ENCODE results near the gene PLXNA2.

Gene PLXNA2

DNA sequence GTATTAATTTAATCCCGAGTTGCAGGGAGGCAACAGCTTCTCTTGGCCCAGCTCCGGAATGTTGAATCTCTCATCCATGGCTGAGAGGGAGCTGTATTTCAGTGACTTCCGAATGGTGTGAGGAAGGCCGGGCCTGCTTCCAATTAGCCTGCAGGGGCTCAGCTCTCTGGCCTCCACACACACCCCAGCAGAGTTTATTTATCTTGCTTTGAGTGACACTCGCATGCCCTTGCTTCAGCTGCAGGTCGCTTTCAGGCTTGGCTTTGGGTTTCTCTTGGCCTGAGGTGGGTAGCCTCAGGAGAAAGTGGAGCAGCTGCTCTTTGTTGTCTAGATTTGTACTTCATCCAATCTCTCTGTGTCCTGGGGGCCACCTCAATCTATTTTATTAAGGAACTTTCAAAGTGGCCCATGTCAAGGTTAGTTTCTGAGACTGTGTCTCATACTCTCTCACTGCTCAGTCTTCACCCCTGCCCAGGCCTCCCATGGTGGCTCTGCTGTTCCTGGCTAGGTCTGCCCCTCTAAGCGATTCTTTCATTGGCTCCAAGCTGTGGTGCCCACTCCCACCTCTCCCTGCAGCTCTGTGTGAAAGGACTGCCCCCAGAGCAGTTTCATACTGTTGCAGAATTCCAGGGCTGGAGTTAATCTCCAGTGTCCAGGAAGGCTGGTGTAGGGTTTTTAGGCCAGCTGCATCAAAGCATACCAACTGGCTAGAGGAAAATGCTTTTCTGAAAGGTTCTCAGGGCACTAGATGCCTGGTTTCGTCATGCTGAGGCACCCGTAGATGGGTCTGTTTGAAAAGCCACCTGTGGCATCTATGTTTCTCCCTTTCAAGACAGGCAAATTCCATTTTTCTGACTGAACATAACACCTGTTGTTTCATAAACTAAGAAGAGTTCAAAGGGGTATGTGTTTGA, 153.5 kb downstream of the PLXNA2 start:
- Histone ChIP-seq H3K4me3 (ENCODE audit: low read depth in 1 of 5, low read length in 5 of 5) (no peak overlapping the region), H3K9me3 (ENCODE audit: control insufficient read depth in 5 of 5, low read length in 5 of 5) (no peaks in the 10 kb centered on the region), H3K9ac (ENCODE audit: low read length in 5 of 5) (peak overlapping the region in 1 of 5 donors; percentile 5), H3K27ac (ENCODE audit: low read depth, low read length) (no peak overlapping the region), H3K4me1 (ENCODE audit: control insufficient read depth in 5 of 5, insufficient read depth in 5 of 5, low read length in 5 of 5) (peaks cover 0 to 35% (median 30%) of the 10 kb centered on the region in 5 donors), H3K27me3 (ENCODE audit: control insufficient read depth in 5 of 5, insufficient read depth in 4 of 5, low read length in 5 of 5) (no peaks in the 10 kb centered on the region), H3K36me3 (ENCODE audit: control insufficient read depth in 5 of 5, insufficient read depth in 5 of 5, low read length in 5 of 5) (peaks cover 9 to 45% (median 27%) of the 10 kb centered on the region in 5 donors)

GRCh38 chr1:208089761-208090370, 154.3 kb downstream of the PLXNA2 start:
- no peak overlapping the region for H3K27ac ChIP-seq (ENCODE audit: low read depth, low read length)
- H3K4me3 ChIP-seq (ENCODE audit: low read depth in 1 of 5, low read length in 5 of 5) = no peak overlapping the region
- H3K27me3 ChIP-seq (ENCODE audit: control insufficient read depth in 5 of 5, insufficient read depth in 4 of 5, low read length in 5 of 5) = no peaks in the 10 kb centered on the region
- H3K9me3 ChIP-seq (ENCODE audit: control insufficient read depth in 5 of 5, low read length in 5 of 5) = no peaks in the 10 kb centered on the region
- H3K4me1 ChIP-seq (ENCODE audit: control insufficient read depth in 5 of 5, insufficient read depth in 5 of 5, low read length in 5 of 5) = peaks cover 0 to 41% (median 34%) of the 10 kb centered on the region in 5 donors
- H3K36me3 ChIP-seq (ENCODE audit: control insufficient read depth in 5 of 5, insufficient read depth in 5 of 5, low read length in 5 of 5) = peaks cover 9 to 42% (median 22%) of the 10 kb centered on the region in 5 donors
- peak overlapping the region in 1 of 5 donors; percentile 5 for H3K9ac ChIP-seq (ENCODE audit: low read length in 5 of 5)

DNA sequence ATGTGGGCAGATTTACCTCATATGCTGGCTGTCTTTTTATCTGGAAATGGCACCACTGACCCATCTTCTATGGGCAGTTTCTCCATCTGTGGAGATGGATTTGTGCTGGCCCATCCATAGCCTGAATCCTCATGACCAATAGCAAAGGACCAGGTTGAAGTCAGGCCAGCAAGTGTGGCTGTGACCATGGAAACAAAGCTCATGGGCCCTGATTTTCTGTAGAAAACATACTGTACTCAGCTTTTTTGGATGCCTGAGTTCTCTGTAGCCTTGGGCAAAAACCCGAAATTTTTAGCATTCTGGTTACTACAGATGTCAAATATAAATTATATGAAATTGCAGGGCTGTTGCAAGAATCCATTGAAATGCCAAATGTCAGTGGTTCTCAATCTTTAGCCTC, 155.0 kb downstream of the PLXNA2 start:
- Histone ChIP-seq H3K9ac (ENCODE audit: low read length in 5 of 5) (no peak overlapping the region), H3K4me3 (ENCODE audit: low read depth in 1 of 5, low read length in 5 of 5) (no peak overlapping the region), H3K27ac (ENCODE audit: low read depth, low read length) (no peak overlapping the region), H3K36me3 (ENCODE audit: control insufficient read depth in 5 of 5, insufficient read depth in 5 of 5, low read length in 5 of 5) (peaks cover 9 to 46% (median 24%) of the 10 kb centered on the region in 5 donors), H3K4me1 (ENCODE audit: control insufficient read depth in 5 of 5, insufficient read depth in 5 of 5, low read length in 5 of 5) (peaks cover 0 to 41% (median 34%) of the 10 kb centered on the region in 5 donors), H3K9me3 (ENCODE audit: control insufficient read depth in 5 of 5, low read length in 5 of 5) (no peaks in the 10 kb centered on the region), H3K27me3 (ENCODE audit: control insufficient read depth in 5 of 5, insufficient read depth in 4 of 5, low read length in 5 of 5) (no peaks in the 10 kb centered on the region)

DNA sequence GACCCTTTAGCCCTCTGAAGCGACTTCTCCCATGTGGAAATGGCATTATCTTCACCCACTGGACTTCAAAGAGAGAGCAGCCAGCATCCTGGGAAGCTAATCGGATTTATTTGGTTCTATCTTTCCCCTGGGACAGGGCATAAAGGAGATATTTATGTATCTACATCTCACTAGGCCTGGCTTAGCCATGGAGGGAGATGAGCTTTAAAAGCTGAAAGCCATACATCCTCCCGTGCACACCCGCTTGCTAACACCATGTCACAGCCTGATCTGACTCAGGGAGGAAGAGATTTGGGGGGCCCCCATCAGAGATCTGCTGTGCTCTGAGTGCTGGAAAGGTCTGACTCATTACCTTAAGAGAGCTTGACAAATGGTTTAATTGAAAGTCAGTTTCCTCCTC, 155.9 kb downstream of the PLXNA2 start:
- Histone ChIP-seq H3K27me3 (ENCODE audit: control insufficient read depth in 5 of 5, insufficient read depth in 4 of 5, low read length in 5 of 5) (no peaks in the 10 kb centered on the region), H3K4me3 (ENCODE audit: low read depth in 1 of 5, low read length in 5 of 5) (no peak overlapping the region), H3K36me3 (ENCODE audit: control insufficient read depth in 5 of 5, insufficient read depth in 5 of 5, low read length in 5 of 5) (peaks cover 9 to 47% (median 29%) of the 10 kb centered on the region in 5 donors), H3K4me1 (ENCODE audit: control insufficient read depth in 5 of 5, insufficient read depth in 5 of 5, low read length in 5 of 5) (peaks cover 0 to 41% (median 34%) of the 10 kb centered on the region in 5 donors), H3K27ac (ENCODE audit: low read depth, low read length) (no peak overlapping the region), H3K9me3 (ENCODE audit: control insufficient read depth in 5 of 5, low read length in 5 of 5) (no peaks in the 10 kb centered on the region), H3K9ac (ENCODE audit: low read length in 5 of 5) (no peak overlapping the region)

GRCh38 chr1:208085655-208086515, 158.3 kb downstream of the PLXNA2 start:
- Histone ChIP-seq H3K27me3 (ENCODE audit: control insufficient read depth in 5 of 5, insufficient read depth in 4 of 5, low read length in 5 of 5) (no peaks in the 10 kb centered on the region), H3K36me3 (ENCODE audit: control insufficient read depth in 5 of 5, insufficient read depth in 5 of 5, low read length in 5 of 5) (peaks cover 0 to 47% (median 34%) of the 10 kb centered on the region in 5 donors), H3K4me1 (ENCODE audit: control insufficient read depth in 5 of 5, insufficient read depth in 5 of 5, low read length in 5 of 5) (peaks cover 0 to 41% (median 33%) of the 10 kb centered on the region in 5 donors), H3K9ac (ENCODE audit: low read length in 5 of 5) (no peak overlapping the region), H3K27ac (ENCODE audit: low read depth, low read length) (no peak overlapping the region), H3K4me3 (ENCODE audit: low read depth in 1 of 5, low read length in 5 of 5) (peak overlapping the region in 4 of 5 donors; percentile 8 to 58 (median 40)), H3K9me3 (ENCODE audit: control insufficient read depth in 5 of 5, low read length in 5 of 5) (no peaks in the 10 kb centered on the region)

GRCh38 chr1:208084764-208085163, 159.4 kb downstream of the PLXNA2 start:
- Histone ChIP-seq H3K4me1 (ENCODE audit: control insufficient read depth in 5 of 5, insufficient read depth in 5 of 5, low read length in 5 of 5) (peaks cover 0 to 31% (median 22%) of the 10 kb centered on the region in 5 donors), H3K36me3 (ENCODE audit: control insufficient read depth in 5 of 5, insufficient read depth in 5 of 5, low read length in 5 of 5) (peaks cover 0 to 48% (median 39%) of the 10 kb centered on the region in 5 donors), H3K4me3 (ENCODE audit: low read depth in 1 of 5, low read length in 5 of 5) (no peak overlapping the region), H3K9ac (ENCODE audit: low read length in 5 of 5) (no peak overlapping the region), H3K27ac (ENCODE audit: low read depth, low read length) (no peak overlapping the region), H3K9me3 (ENCODE audit: control insufficient read depth in 5 of 5, low read length in 5 of 5) (no peaks in the 10 kb centered on the region), H3K27me3 (ENCODE audit: control insufficient read depth in 5 of 5, insufficient read depth in 4 of 5, low read length in 5 of 5) (no peaks in the 10 kb centered on the region)

GRCh38 chr1:208084220-208084619, 160.0 kb downstream of the PLXNA2 start:
- Histone ChIP-seq H3K4me3 (ENCODE audit: low read depth in 1 of 5, low read length in 5 of 5) (no peak overlapping the region), H3K9ac (ENCODE audit: low read length in 5 of 5) (no peak overlapping the region), H3K9me3 (ENCODE audit: control insufficient read depth in 5 of 5, low read length in 5 of 5) (no peaks in the 10 kb centered on the region), H3K4me1 (ENCODE audit: control insufficient read depth in 5 of 5, insufficient read depth in 5 of 5, low read length in 5 of 5) (peaks cover 0 to 27% (median 18%) of the 10 kb centered on the region in 5 donors), H3K27ac (ENCODE audit: low read depth, low read length) (no peak overlapping the region), H3K27me3 (ENCODE audit: control insufficient read depth in 5 of 5, insufficient read depth in 4 of 5, low read length in 5 of 5) (no peaks in the 10 kb centered on the region), H3K36me3 (ENCODE audit: control insufficient read depth in 5 of 5, insufficient read depth in 5 of 5, low read length in 5 of 5) (peaks cover 0 to 50% (median 45%) of the 10 kb centered on the region in 5 donors)

DNA sequence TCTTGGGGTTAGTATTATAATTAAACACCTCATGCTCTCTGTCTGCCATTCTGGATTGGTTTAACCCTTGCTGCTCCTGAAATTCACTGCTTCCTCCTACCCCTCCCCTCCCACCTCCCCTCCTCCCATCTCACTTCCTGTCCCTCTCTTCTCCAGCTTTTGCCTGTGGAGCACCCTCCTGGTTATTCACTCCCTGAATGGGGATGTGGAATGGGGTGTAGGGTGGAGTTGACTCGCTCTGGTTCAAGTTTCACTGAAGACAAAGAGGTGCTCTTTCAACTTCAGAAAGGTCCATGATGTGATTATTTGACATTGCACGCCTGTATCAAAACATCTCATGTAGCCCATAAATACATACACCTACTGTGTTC, 160.5 kb downstream of the PLXNA2 start:
- Histone ChIP-seq H3K27ac (ENCODE audit: low read depth, low read length) (no peak overlapping the region), H3K4me3 (ENCODE audit: low read depth in 1 of 5, low read length in 5 of 5) (no peak overlapping the region), H3K4me1 (ENCODE audit: control insufficient read depth in 5 of 5, insufficient read depth in 5 of 5, low read length in 5 of 5) (peaks cover 0 to 22% (median 15%) of the 10 kb centered on the region in 5 donors), H3K9me3 (ENCODE audit: control insufficient read depth in 5 of 5, low read length in 5 of 5) (no peaks in the 10 kb centered on the region), H3K36me3 (ENCODE audit: control insufficient read depth in 5 of 5, insufficient read depth in 5 of 5, low read length in 5 of 5) (peaks cover 0 to 53% (median 50%) of the 10 kb centered on the region in 5 donors), H3K9ac (ENCODE audit: low read length in 5 of 5) (no peak overlapping the region), H3K27me3 (ENCODE audit: control insufficient read depth in 5 of 5, insufficient read depth in 4 of 5, low read length in 5 of 5) (no peaks in the 10 kb centered on the region)

DNA sequence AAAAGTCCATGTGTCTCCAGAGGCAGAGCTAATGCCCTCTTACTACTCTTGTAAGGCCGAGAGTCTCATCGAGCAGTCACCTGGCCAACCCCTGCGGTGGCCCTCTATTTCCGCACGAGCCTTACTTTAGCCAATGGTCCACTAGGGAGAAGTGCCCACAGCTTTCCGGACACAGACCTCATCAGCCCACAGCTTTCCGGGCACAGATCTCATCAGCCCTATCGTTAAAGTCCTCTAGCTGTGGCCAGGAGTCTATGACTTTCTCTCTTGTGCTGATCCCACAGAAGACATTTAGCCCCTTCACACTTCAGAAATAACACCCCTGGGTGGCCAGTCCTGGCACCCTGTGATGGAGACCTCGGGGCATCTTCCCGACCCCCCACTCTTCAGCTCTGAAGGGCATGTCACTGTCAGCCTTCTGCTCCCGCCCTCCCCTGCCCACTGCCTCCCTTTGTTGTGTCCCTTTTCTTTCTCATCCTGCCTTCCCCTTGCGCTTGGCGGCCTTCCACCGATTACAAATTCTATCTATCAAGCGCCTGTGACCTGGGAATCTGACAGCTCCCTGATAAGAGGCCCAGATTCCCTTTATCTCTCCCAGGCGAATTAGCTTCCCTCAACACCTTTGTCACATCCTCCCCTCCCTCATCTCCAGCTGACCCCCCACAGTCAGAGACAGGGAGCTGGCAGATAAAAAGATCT, 161.0 kb downstream of the PLXNA2 start:
- H3K9ac ChIP-seq (ENCODE audit: low read length in 5 of 5) = no peak overlapping the region
- H3K27ac ChIP-seq (ENCODE audit: low read depth, low read length) = no peak overlapping the region
- no peaks in the 10 kb centered on the region for H3K9me3 ChIP-seq (ENCODE audit: control insufficient read depth in 5 of 5, low read length in 5 of 5)
- no peak overlapping the region for H3K4me3 ChIP-seq (ENCODE audit: low read depth in 1 of 5, low read length in 5 of 5)
- H3K4me1 ChIP-seq (ENCODE audit: control insufficient read depth in 5 of 5, insufficient read depth in 5 of 5, low read length in 5 of 5) = peaks cover 0 to 26% (median 15%) of the 10 kb centered on the region in 5 donors
- no peaks in the 10 kb centered on the region for H3K27me3 ChIP-seq (ENCODE audit: control insufficient read depth in 5 of 5, insufficient read depth in 4 of 5, low read length in 5 of 5)
- peaks cover 0 to 53% (median 51%) of the 10 kb centered on the region in 5 donors for H3K36me3 ChIP-seq (ENCODE audit: control insufficient read depth in 5 of 5, insufficient read depth in 5 of 5, low read length in 5 of 5)

All from subcutaneous abdominal adipose tissue (tissue), 5 donors.